SU-DHL-6 (cell line): ENCODE data around the gene TMEM80.

Experiments used
- H2AFZ ChIP-seq: fragments of 200-600 bp; sonication (generic); 2 replicates; pipeline ENCODE4 v1.6.1; 2014; ENCODE audit warnings: low read depth, mild to moderate bottlenecking, moderate library complexity, mixed read lengths, antibody characterized with exemption, low read length; ENCODE audit not compliant: severe bottlenecking
- H3F3A ChIP-seq: fragments of 200-600 bp; shearing (Covaris generic); 2 replicates; pipeline ENCODE4 v1.6.0; 2016; ENCODE audit warnings: antibody characterized with exemption, mild to moderate bottlenecking; ENCODE audit not compliant: insufficient read depth
- H3K27ac ChIP-seq: fragments of 200-600 bp; sonication (generic); 2 replicates; pipeline ENCODE4 v1.5.1; 2016; ENCODE audit warnings: low read depth, mild to moderate bottlenecking, low read length, moderate library complexity, mixed read lengths
- H3K27me3 ChIP-seq: fragments of 200-600 bp; sonication (generic), shearing (Covaris generic); 2 replicates; pipeline ENCODE4 v1.6.0; 2014; ENCODE audit warnings: mild to moderate bottlenecking, low read length
- H3K36me3 ChIP-seq: fragments of 200-600 bp; sonication (generic); 2 replicates; pipeline ENCODE4 v1.6.1; 2014; ENCODE audit warnings: mild to moderate bottlenecking, low read length, mixed read lengths
- H3K4me2 ChIP-seq: fragments of 300-600, 200-600 bp; shearing (Covaris generic), sonication (generic); 2 replicates; pipeline ENCODE4 v1.6.0; 2014; ENCODE audit warnings: low read length, low read depth, mild to moderate bottlenecking; ENCODE audit not compliant: poor library complexity, severe bottlenecking
- H3K4me3 ChIP-seq: fragments of 200-600 bp; sonication (generic); 2 replicates; pipeline ENCODE4 v1.5.1; 2014; ENCODE audit warnings: antibody characterized with exemption, low read length, mild to moderate bottlenecking, mixed read lengths; ENCODE audit not compliant: insufficient read depth, poor library complexity, severe bottlenecking
- H3K79me2 ChIP-seq: fragments of 200-600 bp; sonication (generic); 2 replicates; pipeline ENCODE4 v1.6.1; 2014; ENCODE audit warnings: mild to moderate bottlenecking, low read length, moderate library complexity; ENCODE audit not compliant: insufficient read depth
- H3K9ac ChIP-seq: fragments of 200-600 bp; sonication (generic); 2 replicates; pipeline ENCODE4 v1.7.0; 2014; ENCODE audit warnings: mild to moderate bottlenecking, low read length
- H3K9me2 ChIP-seq: fragments of 200-600 bp; sonication (generic); replicated peaks from 2 replicates; pipeline ENCODE4 v1.6.1; 2014; ENCODE audit warnings: low read length; ENCODE audit not compliant: insufficient read depth
- H3K9me3 ChIP-seq: fragments of 200-600 bp; sonication (generic); 2 replicates; pipeline ENCODE4 v1.6.1; 2014; ENCODE audit warnings: low read length, mixed read lengths; ENCODE audit not compliant: insufficient read depth
- H4K20me1 ChIP-seq: fragments of 200-600 bp; sonication (generic); 2 replicates; pipeline ENCODE4 v1.6.1; 2014; ENCODE audit warnings: low read depth, mild to moderate bottlenecking, antibody characterized with exemption, low read length, moderate library complexity, mixed read lengths
- CTCF ChIP-seq: fragments of 200-600 bp; sonication (generic); IDR thresholded peaks from one replicate; pipeline ENCODE4 v1.5.1; 2017; ENCODE audit warnings: antibody characterized with exemption, mild to moderate bottlenecking, low read length, moderate library complexity; ENCODE audit not compliant: insufficient read depth, poor library complexity, severe bottlenecking
- EZH2phosphoT487 ChIP-seq: fragments of 200-600 bp; sonication (generic), shearing (Covaris generic); conservative IDR thresholded peaks from 2 replicates; pipeline ENCODE4 v1.6.1; 2018; ENCODE audit warnings: mild to moderate bottlenecking, antibody characterized with exemption, low read length, moderate library complexity, mixed read lengths

TMEM80 gene

DNA sequence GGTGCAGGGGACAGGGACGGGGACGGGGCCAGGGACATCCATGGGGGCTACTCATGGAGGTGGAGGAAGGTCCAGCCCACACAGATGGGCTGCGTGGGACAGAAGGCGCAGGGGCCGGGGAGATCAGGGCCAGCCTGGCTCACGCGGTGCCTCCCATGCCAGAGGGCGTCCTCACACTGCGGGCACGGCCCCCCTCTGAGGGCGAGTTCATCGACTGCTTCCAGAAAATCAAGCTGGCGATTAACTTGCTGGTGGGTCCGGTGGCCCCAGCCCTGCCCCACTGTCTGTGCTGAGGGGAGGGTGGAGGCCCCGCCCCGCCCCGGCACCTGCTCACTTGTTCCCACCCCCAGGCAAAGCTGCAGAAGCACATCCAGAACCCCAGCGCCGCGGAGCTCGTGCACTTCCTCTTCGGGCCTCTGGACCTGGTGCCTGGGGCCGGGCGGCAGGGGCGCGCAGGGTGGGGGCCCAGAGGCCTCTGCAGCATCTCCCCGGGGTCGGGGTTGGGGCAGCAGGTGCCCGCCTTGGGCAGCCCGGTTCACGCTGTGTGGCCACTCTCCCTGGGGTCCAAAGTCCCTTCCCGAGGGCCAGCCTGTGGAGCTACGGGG is 26.2 kb downstream of the TMEM80 start:
- Histone ChIP-seq H3K4me3 (no peak overlapping the region), H3K79me2 (no peaks in the 10 kb centered on the region), H2AFZ (no peak overlapping the region), H3K27ac (no peak overlapping the region), H3K9me3 (no peaks in the 10 kb centered on the region), H3K9me2 (no peaks in the 10 kb centered on the region), H3K4me2 (peak overlapping the region; percentile 26), H3K36me3 (no peaks in the 10 kb centered on the region), H3F3A (peaks cover 7% of the 10 kb centered on the region; the same call in 1 of the 2 replicates), H3K9ac (no peak overlapping the region; the same call in 1 of the 2 replicates), H4K20me1 (no peaks in the 10 kb centered on the region), H3K27me3 (no peaks in the 10 kb centered on the region)
- TF ChIP-seq CTCF = no peak
- no peak for TF ChIP-seq EZH2phosphoT487

DNA sequence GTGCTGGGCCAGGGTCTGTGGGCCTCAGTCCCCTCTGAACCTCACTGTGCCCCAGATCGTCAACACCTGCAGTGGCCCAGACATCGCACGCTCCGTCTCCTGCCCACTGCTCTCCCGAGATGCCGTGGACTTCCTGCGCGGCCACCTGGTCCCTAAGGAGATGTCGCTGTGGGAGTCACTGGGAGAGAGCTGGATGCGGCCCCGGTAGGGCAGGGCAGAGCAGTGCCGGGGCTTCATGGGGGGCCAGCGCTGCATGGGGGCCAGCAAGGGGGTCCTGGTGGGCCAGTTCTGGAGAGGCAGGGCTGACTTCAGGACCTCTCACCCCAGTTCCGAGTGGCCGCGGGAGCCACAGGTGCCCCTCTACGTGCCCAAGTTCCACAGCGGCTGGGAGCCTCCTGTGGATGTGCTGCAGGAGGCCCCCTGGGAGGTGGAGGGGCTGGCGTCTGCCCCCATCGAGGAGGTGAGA is 26.8 kb downstream of the TMEM80 start:
- no peak for TF ChIP-seq CTCF
- TF ChIP-seq EZH2phosphoT487 = no peak
- H3K4me3 ChIP-seq = no peak overlapping the region
- H3K36me3 ChIP-seq = no peaks in the 10 kb centered on the region
- H3K27ac ChIP-seq = no peak overlapping the region
- no peaks in the 10 kb centered on the region for H4K20me1 ChIP-seq
- H3F3A ChIP-seq = peaks cover 7% of the 10 kb centered on the region; the same call in 1 of the 2 replicates
- H3K9me2 ChIP-seq = no peaks in the 10 kb centered on the region
- H3K9me3 ChIP-seq = no peaks in the 10 kb centered on the region
- H3K27me3 ChIP-seq = no peaks in the 10 kb centered on the region
- no peaks in the 10 kb centered on the region for H3K79me2 ChIP-seq
- peak overlapping the region; percentile 26 for H3K4me2 ChIP-seq
- no peak overlapping the region for H2AFZ ChIP-seq
- no peak overlapping the region for H3K9ac ChIP-seq

GRCh38 chr11:723120-723883 is 27.7 kb downstream of the TMEM80 start:
- Histone ChIP-seq H3F3A (peaks cover 7% of the 10 kb centered on the region; the same call in 1 of the 2 replicates), H4K20me1 (no peaks in the 10 kb centered on the region), H3K79me2 (no peaks in the 10 kb centered on the region), H3K9me3 (no peaks in the 10 kb centered on the region), H3K9me2 (no peaks in the 10 kb centered on the region), H3K36me3 (no peaks in the 10 kb centered on the region), H2AFZ (no peak overlapping the region), H3K4me3 (no peak overlapping the region), H3K4me2 (peak overlapping the region; percentile 36), H3K9ac (no peak overlapping the region), H3K27me3 (no peaks in the 10 kb centered on the region), H3K27ac (no peak overlapping the region)
- TF ChIP-seq EZH2phosphoT487 (no peak), CTCF (peak; percentile 91)
